ENCODE measurements around the gene M1AP.

The M1AP gene, protein sequence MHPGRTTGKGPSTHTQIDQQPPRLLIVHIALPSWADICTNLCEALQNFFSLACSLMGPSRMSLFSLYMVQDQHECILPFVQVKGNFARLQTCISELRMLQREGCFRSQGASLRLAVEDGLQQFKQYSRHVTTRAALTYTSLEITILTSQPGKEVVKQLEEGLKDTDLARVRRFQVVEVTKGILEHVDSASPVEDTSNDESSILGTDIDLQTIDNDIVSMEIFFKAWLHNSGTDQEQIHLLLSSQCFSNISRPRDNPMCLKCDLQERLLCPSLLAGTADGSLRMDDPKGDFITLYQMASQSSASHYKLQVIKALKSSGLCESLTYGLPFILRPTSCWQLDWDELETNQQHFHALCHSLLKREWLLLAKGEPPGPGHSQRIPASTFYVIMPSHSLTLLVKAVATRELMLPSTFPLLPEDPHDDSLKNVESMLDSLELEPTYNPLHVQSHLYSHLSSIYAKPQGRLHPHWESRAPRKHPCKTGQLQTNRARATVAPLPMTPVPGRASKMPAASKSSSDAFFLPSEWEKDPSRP

GRCh38 chr2:74648009-74648443, at the start of gene M1AP:
Gene M1AP, minus strand, starts transcription at chr2:74648330. Its CDS starts 8,055 bp downstream, at chr2:74640275.
- DNase-seq (ENCODE audit: low read depth in 2 of 2): no peak

GRCh38 chr2:74696829-74697228, 48.7 kb upstream of the M1AP start:
- no peak for DNase-seq (ENCODE audit: low read depth in 2 of 2)

DNA sequence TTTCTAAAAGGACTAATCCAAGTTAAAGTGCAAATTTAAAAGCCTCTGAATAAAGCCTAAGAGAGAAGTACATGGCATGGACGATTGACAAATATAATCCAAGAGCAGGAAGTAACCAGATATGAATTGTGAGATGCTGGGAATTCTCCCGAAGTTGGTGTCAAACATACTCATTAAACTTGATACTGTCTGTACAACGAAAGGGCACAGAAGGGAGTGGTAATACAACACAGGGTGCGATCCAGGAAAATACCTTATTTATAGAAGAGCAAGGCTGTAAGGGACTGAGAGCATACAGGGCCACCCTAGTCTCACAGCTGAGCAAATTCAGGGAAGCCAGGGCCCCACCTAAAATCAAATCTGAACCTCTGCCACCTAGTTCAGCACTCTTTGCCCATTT, 47.5 kb upstream of the M1AP start:
- no peak for DNase-seq (ENCODE audit: low read depth in 2 of 2)

GRCh38 chr2:74694281-74694680, 46.2 kb upstream of the M1AP start:
- DNase-seq (ENCODE audit: low read depth in 2 of 2): no peak

DNA sequence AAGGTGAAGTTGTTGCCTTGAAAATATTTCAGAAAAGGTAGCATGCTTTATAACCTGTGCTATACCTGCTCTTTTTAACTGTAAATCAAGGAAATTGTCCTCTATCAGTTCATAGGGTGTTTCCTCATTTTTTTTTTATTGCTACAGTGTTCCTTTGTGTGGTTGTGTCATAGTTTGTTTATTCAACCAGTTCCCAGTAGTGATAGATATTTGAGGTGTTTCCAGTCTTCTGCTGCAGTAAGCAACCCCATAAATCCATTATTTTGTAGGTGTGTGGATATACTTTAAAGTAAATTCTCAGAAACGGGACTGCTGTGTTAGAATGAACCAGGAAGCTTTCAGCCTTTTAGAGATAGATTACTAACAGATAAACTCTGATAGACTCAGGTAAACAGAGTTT, 45.5 kb upstream of the M1AP start:
- DNase-seq (ENCODE audit: low read depth in 2 of 2): no peak

DNA sequence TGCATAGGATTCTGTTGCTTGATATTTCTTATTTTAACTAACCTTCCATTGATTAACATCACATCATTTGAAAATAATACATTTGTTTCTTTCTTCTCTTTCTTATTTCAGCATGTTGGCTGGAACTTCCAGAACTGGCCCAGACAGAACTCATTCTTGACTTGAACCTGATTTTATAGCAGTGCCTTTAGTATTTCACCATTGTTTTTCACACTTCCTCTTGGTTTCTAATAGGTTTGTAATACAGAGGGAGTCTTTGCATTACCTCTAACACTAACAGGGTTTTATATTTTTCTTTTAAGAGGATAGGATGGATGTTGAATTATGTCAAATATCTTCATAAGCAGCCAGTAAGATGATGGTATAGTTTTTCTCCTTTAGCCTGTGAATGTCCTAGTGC, 45.1 kb upstream of the M1AP start:
- DNase-seq (ENCODE audit: low read depth in 2 of 2): no peak

- DNase-seq (ENCODE audit: low read depth in 2 of 2): no peak
Observed at GRCh38 chr2:74691929-74692328, 43.8 kb upstream of the M1AP start.

GRCh38 chr2:74690571-74690970, 42.4 kb upstream of the M1AP start:
- no peak for DNase-seq (ENCODE audit: low read depth in 2 of 2)

DNA sequence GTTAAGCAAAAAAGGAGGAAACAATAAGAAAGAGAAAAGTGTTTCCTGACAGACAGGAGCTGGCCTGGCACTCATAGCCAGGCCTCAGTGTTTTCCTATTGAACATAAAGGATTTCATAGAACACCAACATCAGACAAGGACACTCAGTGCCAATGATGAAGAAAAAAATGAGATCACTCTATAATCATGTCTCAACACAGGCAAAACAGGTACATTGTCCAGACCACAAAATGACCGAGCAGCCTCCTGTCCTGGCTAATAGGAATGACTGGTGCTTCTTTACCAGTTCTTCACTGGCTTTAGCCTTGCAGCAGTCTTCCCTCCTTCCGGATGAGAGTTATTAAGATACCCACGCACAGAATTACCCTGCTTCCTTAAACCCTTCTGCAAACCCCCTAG, 41.5 kb upstream of the M1AP start:
- DNase-seq (ENCODE audit: low read depth in 2 of 2): no peak

- no peak for DNase-seq (ENCODE audit: low read depth in 2 of 2)
Observed at GRCh38 chr2:74688881-74689280, 40.8 kb upstream of the M1AP start.

DNA sequence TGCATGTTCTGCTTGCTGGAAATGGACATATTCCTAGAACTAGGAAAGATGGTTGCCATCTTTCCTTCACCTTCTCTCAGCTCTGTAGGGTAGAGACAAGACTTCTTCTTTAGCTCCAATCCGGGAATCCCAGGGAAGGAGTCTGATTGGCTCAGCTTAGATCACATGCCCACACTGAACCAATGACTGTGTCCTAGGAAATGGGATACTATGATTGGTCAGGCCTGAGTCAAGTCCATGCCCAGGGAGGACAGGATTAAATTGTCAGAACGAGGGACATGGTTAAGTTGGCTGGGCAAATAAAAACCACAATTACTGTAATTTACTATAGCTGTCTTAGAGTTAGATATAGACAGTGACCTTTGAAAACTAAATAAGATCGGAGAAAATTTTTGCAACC, 37.3 kb upstream of the M1AP start:
- no peak for DNase-seq (ENCODE audit: low read depth in 2 of 2)

- DNase-seq (ENCODE audit: low read depth in 2 of 2): no peak
Observed at GRCh38 chr2:74682501-74682900, 34.4 kb upstream of the M1AP start.

GRCh38 chr2:74679615-74680014, 31.5 kb upstream of the M1AP start:
- no peak for DNase-seq (ENCODE audit: low read depth in 2 of 2)

DNA sequence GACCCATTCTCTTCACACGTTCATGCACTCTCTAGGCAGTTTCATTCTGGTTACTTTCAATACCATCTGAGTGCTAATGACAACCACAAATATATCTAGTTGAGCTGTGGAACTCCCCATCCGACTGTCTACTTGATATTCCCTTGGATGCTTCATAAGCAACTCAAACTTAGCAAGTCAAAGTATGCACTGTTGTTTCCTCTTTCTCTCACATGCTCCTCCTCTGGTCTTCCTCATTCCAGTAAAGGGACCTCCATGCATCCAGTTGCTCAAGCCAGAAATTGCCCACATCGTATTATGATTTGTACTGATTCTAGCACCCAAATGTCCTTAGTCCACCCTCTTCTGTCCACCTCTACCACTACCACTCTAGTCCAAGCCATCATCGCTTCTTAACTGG, 28.2 kb upstream of the M1AP start:
- no peak for DNase-seq (ENCODE audit: low read depth in 2 of 2)

- DNase-seq (ENCODE audit: low read depth in 2 of 2): no peak
Observed at GRCh38 chr2:74675090-74675489, 27.0 kb upstream of the M1AP start.

DNA sequence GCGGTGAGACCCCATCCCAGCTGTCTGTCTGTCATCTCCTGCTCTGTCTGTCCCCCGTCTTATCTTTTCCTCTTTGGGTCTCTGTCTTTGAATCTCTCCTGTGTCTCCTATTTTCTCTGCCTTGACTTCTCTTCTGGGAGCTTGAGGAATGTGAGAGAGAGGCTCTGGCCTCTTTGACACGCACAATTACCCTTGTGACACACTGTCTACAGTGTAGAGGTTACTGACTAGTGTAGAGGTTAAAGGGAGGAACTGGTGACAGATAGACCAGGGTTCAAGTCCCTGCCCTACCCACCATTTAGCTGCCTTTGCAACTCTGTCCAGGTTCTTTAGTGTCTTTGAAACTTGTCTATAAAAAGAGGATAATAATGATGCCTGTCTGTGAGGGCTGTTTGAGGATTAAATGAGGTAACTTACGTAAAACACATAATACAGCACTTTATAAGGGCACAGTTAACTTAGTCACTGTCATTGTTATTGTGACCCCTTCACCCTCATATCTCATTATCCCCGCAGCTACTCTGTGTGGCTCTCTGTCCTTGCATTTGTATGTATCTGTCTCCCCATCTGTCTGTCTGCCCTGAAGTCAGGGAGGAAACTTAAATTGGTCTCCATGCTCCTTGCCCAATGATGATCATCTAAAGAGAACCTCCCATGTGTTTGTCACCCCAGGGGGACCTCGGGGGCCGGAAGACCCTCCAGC, 25.8 kb upstream of the M1AP start:
- DNase-seq (ENCODE audit: low read depth in 2 of 2): no peak

- no peak for DNase-seq (ENCODE audit: low read depth in 2 of 2)
Observed at GRCh38 chr2:74671479-74671878, 23.3 kb upstream of the M1AP start.

DNA sequence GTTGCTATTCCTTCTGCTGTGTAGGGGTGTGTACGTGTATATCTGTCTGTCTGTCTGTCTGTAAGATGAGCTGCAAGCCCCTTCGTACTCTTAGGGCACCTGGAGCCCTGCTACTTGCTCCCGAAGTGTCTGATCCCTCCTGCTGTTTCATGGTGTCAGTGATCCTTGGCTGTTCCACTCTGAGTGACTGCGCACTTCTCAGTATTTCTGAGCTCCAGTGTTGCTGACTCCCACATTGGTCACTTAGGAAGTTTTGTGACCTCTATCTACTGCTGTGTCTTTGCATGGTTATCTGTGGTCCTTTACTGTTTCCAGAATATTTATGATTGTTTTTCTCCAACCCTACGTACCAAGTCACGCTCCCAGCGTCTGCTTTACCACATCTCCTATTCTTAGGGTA, 22.1 kb upstream of the M1AP start:
- DNase-seq (ENCODE audit: low read depth in 2 of 2): no peak

- no peak for DNase-seq (ENCODE audit: low read depth in 2 of 2)
Observed at GRCh38 chr2:74668087-74668486, 20.0 kb upstream of the M1AP start.

DNA sequence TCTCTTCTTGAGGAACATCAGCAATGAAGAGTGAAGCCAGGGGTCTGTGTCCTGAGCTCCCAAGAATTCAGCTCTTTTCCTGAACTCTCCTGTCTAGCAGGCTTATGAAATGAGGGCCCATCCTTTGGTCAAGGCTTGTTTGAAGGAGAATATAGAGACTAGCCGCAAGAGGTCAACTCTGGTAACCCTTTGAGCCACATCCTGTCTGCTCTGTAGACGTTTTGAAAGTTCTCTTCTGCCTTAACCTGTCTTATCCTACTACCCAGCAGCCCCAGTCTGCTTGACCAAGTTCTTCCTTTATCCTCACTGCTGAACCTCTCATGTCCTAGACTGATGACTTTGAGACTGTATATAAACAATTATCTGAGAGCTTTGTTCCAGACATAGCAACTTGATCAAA, 11.3 kb upstream of the M1AP start:
- DNase-seq (ENCODE audit: low read depth in 2 of 2): no peak

- DNase-seq (ENCODE audit: low read depth in 2 of 2): no peak
Observed at GRCh38 chr2:74658516-74658915, 10.4 kb upstream of the M1AP start.

DNA sequence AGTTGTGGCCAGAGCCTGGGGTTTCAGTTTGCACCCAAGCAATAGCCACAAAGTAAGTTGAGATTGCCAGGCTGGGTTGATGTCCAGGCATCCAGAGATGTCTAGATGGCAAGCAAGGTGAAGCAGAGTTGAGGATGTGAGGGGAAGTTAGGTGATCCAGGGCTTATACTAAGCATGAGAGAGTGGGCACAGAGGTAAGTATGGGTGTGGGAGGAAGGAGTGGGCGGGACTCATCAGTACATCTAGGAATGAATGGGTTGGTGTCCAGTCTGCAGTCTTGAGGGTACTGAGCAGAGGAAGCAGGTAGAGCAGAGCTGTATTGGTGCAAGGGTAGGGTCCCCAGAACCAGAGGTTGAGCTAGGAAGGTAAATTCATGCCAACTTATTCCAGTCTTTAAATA, 7.4 kb upstream of the M1AP start:
- no peak for DNase-seq (ENCODE audit: low read depth in 2 of 2)
